Right lung (tissue), 10 donors: ENCODE results near the gene TAS2R19. TPM values are rescaled to one million over a fixed set of nuclear protein-coding genes. Genes with fewer than 3 reads are reported as not detected.
"Not testable (repeated sequence)": the region's sequence is repeated elsewhere in the genome, so short reads cannot be mapped to it uniquely, and the experiment has no call there.

Experiments used
- DNase-seq, 2 donors: peaks; one replicate each; pipeline ENCODE4 v3.0.0-alpha.2; 2013
- long read RNA-seq, 8 donors: transcript quantifications; one replicate each; lab custom pipeline, GENCODE V29; 2026
- polyA plus RNA-seq, 5 donors: library from polyadenylated mRNA; unstranded; fragments of 120-200 nt; gene quantifications; one replicate each; pipeline versions ENCODE4 v1.2.1 to v1.2.3, GENCODE V29; 2013; ENCODE audit warnings: inconsistent platforms in 1 of 5, low replicate concordance in 1 of 5; ENCODE audit not compliant: insufficient read length in 5 of 5, insufficient read depth in 1 of 5

Gene TAS2R19, protein sequence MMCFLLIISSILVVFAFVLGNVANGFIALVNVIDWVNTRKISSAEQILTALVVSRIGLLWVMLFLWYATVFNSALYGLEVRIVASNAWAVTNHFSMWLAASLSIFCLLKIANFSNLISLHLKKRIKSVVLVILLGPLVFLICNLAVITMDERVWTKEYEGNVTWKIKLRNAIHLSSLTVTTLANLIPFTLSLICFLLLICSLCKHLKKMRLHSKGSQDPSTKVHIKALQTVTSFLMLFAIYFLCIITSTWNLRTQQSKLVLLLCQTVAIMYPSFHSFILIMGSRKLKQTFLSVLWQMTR
- 1 to 10 TPM; 1.5 to 3.4 (median 2.5) TPM for polyA plus RNA-seq
- long read RNA-seq, donor 1 = 0 reads
- long read RNA-seq, donor 2, partial matches to known transcripts = 0 of 1 reads
- long read RNA-seq, donor 2, other reads (novel, unspliced or antisense) = 0 of 1 reads
- long read RNA-seq, donor 3, partial matches to known transcripts = 0 of 1 reads
- long read RNA-seq, donor 3, other reads (novel, unspliced or antisense) = 0 of 1 reads
- long read RNA-seq, donor 4 = 0 reads
- long read RNA-seq, donor 5, transcript TAS2R19-201 (1 exons, 1,002 nt) = major isoform, 5 of 5 reads
- long read RNA-seq, donor 5, partial matches to known transcripts = 0 of 5 reads
- long read RNA-seq, donor 5, other reads (novel, unspliced or antisense) = 0 of 5 reads
- long read RNA-seq, donor 6, partial matches to known transcripts = 0 of 1 reads
- long read RNA-seq, donor 6, other reads (novel, unspliced or antisense) = 0 of 1 reads
- long read RNA-seq, donor 7, partial matches to known transcripts = 0 of 2 reads
- long read RNA-seq, donor 7, other reads (novel, unspliced or antisense) = 0 of 2 reads
- long read RNA-seq, donor 8 = 0 reads

DNA sequence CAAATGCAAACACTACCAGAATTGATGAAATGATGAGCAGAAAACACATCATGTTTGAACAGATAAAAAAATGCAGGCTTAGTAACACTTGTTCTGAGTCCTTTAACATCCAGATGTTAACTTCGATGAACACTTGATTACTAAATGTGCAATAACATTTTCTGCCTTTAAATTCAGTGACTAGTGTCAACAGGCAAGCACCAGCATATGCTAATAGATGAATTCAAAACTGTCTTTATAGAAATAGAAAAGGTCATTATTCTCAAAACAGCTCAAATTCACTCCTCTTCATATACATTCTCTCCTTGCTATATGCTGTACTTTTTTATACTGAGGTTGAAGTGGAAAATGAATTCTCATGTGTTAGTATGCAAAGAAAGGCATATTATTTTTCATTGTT, at the start of gene TAS2R19:
Gene TAS2R19 (minus strand): TSS at position 101 of the 400 bp plus-strand sequence. CDS start 49 bp downstream, at position 52.
- no peak for DNase-seq

DNA sequence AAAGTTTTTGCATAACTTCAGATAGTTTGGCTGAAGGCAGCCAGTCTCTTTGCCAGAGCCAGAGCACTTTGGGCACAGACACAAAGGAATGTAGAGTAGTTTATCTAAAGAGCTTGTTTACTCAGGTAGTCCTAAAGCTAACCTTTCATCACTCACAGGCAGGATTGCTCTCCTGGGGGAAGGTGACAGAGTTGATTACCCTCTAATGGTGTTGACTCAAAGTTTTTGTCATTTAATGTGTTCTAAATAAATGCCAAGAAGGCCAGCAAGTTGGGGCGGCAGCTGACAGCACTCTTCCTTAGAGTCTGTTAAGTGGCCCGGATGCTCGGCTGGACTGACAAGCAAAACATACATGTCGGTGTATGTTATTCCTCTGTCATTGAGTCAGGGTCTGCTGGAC, 49.0 kb upstream of the TAS2R19 start:
- DNase-seq = no peak

DNA sequence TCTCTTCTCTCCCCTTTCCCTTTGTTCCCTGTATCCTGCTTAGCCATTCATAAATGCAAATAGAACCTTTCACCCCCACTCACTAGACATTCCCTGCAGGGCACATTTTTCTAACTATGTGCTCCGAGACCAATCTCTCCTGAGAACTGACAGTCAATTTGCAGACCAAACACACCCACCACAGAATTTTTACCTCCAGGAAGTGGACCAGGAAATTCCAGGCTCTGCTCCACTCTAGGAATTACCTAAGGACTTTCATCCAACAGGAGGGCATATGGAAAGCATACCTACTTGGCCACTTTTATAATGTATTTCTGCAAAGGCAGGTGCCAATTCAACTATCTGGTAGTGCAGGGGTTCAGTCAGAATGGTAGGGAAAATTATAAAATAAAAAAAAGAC, 48.6 kb upstream of the TAS2R19 start:
- DNase-seq = no peak

DNA sequence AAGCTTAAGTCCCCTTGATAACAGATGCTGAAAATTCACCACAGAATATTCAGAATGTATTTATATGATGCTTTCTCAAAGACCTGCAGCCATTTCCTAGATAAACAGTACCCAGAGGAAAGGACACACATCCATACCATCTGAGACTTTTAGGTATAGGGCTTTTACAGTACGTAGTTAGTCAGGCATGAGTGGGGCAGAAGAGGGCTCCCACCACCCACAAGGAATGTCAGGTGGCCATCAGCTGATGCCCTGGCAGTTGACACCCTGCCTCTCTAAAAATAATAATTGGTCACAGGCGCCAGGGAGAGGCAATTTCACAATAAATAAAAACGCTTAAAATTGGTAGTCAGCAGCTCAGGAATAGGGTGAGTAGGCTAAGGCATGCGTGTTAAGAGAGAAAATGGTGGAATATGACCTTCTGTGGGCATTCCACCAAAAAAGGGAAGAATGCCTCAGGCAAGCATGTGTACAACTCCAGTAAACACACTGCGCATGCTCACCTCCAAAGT, 47.5 kb upstream of the TAS2R19 start:
- no peak for DNase-seq

DNA sequence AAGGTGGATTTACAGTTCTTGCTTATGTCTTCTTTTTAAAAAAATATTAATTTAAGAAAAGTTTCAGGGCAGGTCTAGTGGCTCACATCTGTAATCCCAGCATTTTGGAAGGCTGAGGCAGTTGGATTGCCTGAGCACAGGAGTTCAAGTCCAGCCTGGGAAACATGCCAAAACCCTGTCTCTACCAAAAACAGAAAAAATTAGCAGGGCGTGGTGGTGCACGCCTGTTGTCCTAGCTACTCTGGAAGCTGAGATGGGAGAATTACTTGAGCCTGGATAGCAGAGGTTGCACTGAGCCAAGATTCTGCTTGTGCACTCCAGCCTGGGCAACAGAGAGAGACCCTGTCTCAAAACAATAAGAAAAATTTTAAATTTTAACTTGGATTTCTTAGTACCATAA, 45.1 kb upstream of the TAS2R19 start:
- no peak for DNase-seq

DNA sequence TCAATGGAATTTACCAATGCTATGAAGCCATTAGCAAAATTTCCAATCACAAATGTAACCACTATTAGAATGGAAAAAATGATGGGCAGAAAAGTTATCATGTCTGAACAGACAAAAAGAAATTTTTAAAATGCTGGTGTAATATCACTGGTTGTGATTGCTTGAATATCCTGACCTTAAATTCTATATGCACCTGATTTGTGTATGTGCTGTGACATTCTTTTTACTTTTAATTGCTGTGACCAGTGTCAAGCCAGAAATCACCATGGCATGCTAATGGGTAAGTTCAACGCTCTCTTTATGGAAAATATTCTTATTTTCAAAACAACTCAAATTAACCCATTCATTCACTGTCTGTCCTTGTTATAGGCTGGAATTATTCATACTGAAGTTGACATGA, 39.8 kb upstream of the TAS2R19 start, which contains the start of gene TAS2R46:
Gene TAS2R46 (minus strand): TSS at position 101 of the 400 bp plus-strand sequence. CDS start 0 bp downstream, at position 101.
- not testable (repeated sequence) for DNase-seq

DNA sequence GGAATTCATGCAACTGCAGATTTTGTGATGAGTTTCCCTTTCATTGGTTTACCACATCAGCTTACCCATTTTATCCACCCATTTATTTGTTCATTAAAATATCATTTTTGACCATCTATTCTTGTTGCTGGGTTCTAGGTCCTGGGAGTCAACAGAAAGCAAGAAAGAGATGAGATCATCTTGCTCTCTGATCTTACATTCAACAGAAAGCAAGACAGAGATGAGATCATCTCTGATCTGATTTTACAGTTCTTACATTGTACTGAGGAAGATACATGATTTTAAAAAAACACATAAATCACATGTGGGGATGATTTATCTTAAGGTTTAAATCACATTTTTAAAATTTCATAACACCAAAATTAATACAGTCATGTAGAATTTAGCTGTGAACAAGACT, 37.4 kb upstream of the TAS2R19 start:
- DNase-seq = no peak

DNA sequence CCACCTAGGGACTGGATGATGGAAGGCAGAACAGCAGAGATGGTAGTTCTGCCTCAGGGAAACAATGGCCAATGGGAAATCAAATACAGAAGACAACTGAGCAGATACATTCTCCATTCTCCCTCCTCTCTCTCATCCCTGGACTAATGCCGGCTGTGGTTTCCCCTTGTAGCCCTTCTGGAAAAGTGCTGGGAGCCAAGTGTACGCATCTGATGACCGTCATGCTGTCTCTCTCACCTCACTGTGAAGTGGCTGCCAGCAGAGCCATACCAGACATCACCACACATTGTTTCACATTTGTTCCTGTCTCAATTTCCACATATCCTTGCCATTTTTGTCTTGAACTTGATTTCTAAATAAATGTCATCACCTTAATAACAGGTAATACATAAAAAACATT, 36.6 kb upstream of the TAS2R19 start:
- DNase-seq = no peak

DNA sequence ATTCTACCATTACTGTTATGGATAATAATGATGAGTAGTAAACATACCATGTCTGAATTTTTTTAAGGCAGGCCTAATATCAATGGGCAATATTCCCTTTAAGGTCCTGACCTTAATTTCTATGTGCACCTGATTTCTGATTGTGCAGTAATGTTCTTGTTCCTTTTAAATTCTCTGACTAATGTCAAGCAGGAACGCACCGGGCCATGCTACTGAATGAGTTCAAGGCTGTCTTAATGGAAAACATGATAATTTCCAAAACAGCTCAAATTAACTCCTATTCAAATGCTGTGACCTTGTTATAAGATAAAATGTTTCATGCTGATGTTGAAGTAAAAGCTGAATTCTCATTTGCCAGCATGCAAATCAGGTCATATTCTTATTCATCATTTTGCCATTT, 32.9 kb upstream of the TAS2R19 start:
- DNase-seq = no peak

DNA sequence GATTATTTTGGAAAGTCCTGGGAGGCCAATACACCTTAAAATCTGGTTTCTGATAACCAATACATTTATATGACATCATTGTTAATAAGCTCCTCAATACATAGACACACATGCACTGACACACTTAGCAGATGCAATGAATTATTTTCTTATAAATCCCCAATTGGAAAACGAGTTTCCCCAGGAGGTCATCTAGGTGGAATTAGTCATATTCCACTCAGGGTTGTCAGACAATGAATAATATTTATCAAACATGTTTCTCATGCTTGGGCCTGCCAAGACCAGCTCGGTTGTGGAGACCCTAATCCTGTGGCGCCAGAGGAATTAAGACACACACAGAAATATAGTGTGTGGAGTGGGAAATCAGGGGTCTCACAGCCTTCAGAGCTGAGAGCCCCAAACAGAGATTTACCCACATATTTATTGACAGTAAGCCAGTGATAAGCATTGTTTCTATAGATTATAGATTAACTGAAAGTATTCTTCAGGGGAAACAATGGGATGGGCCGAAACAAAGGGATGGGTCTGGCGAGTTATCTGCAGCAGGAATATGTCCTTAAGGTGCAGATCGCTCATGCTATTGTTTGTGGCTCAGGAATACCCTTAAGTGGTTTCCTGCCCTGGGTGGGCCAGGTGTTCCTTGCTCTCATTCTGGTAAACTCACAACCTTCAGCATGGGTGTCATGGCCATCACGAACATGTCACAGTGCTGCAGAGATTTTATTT, 27.5 kb upstream of the TAS2R19 start:
- DNase-seq = not testable (repeated sequence)

DNA sequence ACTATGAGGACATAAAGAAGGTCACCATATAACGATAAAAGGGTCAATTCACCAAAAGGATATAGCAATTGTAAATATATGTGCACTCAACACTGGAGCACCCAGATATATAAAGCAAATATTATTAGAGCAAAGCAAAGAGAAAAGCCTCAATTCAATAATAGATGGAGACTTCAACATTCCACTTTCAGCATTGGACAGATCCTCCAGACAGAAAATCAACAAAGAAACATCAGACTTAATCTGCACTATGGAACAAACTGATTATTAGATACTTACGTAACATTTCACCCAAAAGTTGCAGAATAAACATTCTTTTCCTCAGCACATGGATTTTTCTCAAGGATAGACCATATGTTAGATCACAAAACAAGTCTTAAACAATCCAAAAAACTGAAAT, 18.9 kb upstream of the TAS2R19 start:
- not testable (repeated sequence) for DNase-seq

DNA sequence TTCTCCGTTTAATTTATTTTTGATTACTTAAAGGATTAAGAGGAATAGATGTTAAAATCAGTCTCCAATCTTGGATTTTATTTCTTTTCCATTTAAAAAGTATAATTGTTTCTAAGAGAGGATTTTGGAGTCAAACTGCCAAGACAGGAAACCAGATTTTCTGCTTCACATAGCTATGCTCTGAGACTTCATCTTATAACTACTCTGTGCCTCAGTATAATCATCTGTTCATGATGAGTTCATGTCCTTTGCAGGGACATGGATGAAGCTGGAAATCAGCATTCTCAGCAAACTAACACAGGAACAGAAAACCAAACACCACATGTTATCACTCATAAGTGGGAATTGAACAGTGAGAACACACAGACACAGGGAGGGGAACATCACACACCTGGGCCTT, 17.7 kb upstream of the TAS2R19 start:
- no peak for DNase-seq

DNA sequence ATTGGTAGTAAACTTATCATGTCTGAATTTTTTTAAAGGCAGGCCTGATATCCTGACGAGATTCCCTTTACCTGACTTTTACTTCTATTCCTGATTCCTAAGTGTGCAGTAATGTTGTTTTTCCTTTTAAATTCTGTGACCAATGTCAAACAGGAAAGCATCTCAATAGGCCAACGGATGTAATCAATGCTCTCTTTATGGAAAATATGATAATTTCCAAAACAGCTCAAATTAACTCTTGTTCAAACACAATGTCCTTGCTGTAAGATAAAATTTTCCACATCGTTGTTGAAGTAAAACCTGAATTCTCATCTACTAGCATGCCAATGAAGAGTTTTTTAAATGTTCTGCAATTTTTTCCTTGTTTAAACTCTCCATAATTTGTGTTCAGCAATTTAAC, 16.8 kb upstream of the TAS2R19 start:
- no peak for DNase-seq

DNA sequence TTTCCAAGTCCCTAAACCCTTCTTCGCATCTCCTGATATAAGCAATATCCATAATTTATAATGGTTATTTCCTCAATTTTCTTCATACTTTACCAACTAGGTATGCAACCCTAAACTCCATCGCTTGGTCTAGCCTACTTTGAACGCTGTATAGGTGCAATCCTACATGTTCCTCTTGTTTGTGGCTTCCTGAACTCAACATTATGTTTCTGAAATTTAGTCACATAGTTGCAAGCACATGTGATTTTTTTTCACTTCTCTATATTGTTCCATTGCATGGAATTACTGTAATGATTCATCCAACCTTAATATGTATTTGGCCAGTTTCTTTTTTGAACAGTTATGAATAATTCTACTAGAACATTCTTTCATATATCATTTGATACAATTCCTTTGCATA, 11.5 kb upstream of the TAS2R19 start:
- DNase-seq = not testable (repeated sequence)

DNA sequence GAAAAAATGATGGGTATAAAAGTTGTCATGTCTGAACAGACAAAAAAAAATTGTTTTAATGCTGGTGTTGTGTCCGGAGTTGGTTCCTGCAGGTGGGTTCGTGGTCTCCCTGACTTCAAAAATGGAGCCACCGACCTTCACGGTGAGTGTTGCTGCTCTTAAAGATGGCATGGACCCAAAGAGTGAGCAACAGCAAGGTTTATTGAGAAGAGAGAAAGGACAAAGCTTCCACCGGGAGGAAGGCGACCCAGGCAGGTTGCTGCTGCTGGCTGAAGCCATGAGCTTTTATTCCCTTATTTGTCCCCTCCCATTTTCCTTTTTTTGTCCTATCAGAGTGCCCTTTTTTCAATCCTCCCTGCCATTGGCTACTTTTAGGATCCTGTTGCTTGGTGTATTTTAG, 8.9 kb upstream of the TAS2R19 start, which contains the start of gene TAS2R31:
Gene TAS2R31 (minus strand): TSS at position 101 of the 400 bp plus-strand sequence. CDS start 72 bp downstream, at position 29.
- DNase-seq = no peak

DNA sequence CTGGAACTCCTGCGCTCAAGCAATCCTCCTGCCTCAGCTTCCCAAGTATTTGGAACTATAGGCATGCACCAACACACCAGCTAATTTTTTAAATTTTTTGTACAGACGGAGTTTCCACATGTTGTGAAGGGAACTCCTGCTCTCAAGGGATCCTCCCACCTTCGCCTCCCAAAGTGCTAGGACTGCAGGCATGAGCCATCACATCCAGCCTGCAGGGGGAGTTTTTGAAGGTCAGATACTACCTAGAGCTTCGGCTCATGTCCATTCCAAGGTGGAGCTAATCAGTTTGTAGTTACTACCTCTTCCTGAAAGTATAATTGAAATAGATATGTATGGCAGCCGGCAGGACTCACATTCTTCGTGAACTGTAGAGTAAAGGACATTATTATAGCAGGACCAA, 3.7 kb upstream of the TAS2R19 start:
- DNase-seq = no peak

DNA sequence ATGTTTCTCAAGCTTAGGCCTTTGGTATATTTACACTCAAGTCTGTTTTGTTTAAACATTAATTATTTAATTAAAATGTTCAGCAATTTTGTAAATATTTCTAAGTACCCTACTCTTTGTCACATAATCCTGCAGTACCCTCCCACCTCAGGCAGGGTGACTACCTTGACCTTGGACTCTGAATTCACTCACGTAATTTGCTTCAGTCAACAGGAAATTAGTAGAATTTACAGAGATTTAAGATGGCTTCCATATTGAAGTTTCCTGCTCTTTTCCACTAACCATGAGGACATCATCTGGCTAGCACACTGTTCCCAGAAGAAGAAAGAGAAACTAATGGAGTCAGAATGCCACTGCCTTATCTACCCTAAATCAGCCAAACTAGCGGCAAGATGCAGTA, 967 bp upstream of the TAS2R19 start:
- no peak for DNase-seq

DNA sequence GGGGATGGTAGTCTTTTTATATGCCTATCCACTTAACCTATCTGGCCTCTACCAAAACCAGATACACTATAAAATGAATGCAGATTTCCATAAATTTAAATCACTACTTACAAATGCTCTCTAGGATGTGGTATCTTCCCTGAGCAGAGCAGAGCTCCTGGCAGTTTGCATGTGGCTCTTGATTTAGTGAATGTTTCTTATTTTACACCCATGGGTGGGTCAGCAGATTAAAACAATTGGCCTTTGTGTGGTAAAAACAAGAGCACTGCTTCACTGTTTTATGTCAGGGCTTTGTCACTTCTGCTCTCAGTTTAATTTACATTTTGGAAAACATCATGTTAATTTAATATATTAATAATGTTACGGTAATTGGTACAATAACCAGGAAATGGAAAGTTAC, 5.5 kb downstream of the TAS2R19 start:
- DNase-seq = no peak

DNA sequence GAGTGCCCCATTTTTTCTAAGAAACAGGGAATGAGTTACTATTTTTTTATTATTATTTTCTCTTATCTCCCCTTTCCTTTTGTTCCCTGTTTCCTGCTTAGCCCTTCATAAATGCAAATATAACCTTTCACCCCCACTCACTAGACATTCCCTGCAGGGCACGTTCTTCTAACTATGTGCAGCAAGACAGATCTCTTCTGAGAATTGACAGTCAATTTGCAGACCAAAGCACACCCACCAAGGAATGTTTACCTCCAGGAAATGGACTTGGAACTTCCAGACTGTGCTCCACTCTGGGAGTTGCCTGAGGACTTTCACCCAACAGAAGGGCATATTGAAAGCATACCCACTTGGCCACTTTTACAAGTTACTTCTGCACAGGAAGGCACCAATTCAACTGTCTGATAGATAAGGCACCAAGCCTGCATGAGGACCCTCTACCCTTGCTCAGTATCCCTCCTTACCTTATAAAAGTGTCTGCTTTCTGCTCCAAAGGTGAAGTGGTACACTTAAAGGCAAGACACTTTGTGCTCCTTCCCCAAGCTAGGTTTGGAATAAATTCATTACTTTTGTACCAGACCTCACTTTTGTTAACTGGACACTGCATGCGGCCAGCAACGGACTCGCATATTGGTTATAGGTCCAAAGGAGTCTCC, 6.5 kb downstream of the TAS2R19 start:
- no peak for DNase-seq

DNA sequence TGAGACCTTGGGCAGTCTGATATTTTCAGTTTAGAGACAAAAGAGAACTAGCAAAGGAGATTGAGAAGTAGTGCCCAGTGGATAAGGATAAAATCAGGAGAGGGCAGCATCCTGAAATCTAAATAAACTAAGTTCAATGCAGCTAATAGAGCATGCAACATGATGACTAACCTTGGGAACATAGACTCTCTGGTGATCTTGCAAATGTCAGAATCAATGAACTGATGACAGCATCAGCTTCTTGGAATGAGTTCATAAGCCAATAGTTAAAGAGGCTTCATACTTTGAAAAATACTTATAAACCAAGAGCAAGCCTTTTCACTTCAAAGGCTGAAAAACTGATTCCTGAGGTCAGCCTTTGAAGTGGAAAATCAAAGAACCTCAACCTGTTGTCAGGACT, 8.2 kb downstream of the TAS2R19 start:
- DNase-seq = no peak

DNA sequence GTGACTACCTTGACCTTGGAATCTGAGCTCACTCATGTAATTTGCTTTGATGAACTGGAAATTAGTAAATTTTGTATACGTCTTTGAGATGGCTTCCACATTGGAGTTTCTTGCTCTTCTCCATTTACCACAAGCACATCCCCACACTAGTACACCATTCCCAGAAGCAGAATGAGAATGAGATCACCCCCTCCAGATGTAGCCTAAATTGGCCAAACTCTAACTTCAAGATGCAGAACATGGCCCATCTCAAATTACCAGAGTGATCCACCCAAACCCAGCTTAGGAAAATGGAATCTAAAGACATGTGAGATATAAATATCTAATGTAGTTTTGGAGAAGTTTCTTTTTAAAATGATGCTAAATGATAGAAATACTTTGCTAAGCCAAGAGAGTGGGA, 14.8 kb downstream of the TAS2R19 start:
- DNase-seq = no peak
